SJCRH30 (cell line): ENCODE results near the gene GM2A. TPM values are rescaled to one million over a fixed set of nuclear protein-coding genes. Genes with fewer than 3 reads are reported as not detected.

Source experiments
- DNase-seq, 2 experiments: peaks; one replicate each; pipeline ENCODE4 v3.0.0-alpha.2; 2015 to 2020
- H3K27ac ChIP-seq: fragments of 250-450 bp; sonication (Bioruptor Pico); 2 replicates; pipeline ENCODE4 v1.5.1; 2020; ENCODE audit warnings: mild to moderate bottlenecking, moderate library complexity
- H3K27me3 ChIP-seq: fragments of 250-450 bp; sonication (Bioruptor Pico); 2 replicates; pipeline ENCODE4 v1.5.1; 2020; ENCODE audit warnings: mild to moderate bottlenecking, moderate library complexity
- H3K36me3 ChIP-seq: fragments of 250-450 bp; sonication (Bioruptor Pico); 2 replicates; pipeline ENCODE4 v1.5.1; 2020; ENCODE audit warnings: mild to moderate bottlenecking, moderate library complexity
- H3K4me1 ChIP-seq: fragments of 250-450 bp; sonication (Bioruptor Pico); 2 replicates; pipeline ENCODE4 v1.5.1; 2020; ENCODE audit warnings: mild to moderate bottlenecking, moderate library complexity
- H3K4me3 ChIP-seq: fragments of 250-450 bp; sonication (Bioruptor Pico); 2 replicates; pipeline ENCODE4 v1.5.1; 2020; ENCODE audit warnings: mild to moderate bottlenecking, moderate library complexity
- H3K9me3 ChIP-seq: fragments of 250-450 bp; sonication (Bioruptor Pico); replicated peaks from 2 replicates; pipeline ENCODE4 v1.5.1; 2020; ENCODE audit warnings: mild to moderate bottlenecking, moderate library complexity
- total RNA-seq: library from RNA; depleted of rRNA; stranded (reverse); fragments of >200 nt; shearing (Covaris generic); gene quantifications from 2 replicates; pipeline ENCODE4 v1.2.3, GENCODE V29; 2014; rRNA removed

GM2A gene
- total RNA-seq, 1 experiment from 2014 or later, result 1.7 TPM

DNA sequence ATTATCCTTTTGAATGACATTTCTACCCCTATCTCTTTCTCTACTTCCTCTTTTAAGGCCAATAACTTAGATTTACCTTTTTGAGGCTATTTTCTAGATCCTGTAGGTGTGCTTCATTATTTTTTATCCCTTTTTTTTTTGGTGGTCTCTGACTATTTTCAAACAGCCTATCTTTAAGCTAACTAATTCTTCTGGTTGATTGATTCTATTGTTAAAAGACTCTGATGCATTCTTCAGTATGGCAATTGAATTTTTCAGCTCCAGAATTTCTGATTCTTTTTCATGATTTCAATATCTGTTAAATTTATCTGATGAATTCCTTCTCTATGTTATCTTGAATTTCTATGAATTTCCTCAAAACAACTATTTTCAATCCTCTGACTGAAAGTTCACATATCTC, 57.9 kb downstream of the GM2A start:
- H3K36me3 ChIP-seq, result no peaks in the 10 kb centered on the region
- H3K4me1 ChIP-seq, result no peaks in the 10 kb centered on the region
- no peak for DNase-seq
- no peaks in the 10 kb centered on the region for H3K9me3 ChIP-seq
- no peak overlapping the region for H3K4me3 ChIP-seq
- no peaks in the 10 kb centered on the region for H3K27me3 ChIP-seq
- H3K27ac ChIP-seq, result no peak overlapping the region

DNA sequence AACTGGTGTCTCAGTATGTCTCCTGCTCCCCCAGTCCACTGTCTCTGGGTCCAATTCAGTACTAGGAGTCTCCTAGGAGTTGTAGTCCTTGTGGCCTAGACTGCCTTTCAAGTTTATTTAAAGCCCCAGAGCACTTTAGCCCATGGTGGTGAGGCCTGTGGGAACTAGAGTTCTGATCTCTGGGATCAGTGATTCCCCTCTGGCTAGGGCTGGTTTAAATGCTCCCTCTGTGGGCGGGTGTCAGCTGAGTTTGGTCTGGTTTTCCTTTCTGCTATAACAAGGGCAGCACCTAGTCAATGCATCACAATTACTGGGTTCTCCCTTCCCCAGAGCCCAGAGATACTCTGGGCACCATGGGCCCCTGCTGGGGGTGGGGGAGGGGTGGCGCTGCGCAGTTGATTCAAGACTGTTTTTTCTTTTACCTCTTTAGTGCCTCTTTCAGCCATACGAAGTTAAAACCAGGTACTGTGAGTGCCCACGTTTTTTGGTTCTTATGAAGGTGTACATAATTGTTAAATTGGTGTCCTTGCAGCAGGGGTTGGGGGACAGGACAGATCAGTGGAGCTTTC, 59.9 kb downstream of the GM2A start:
- DNase-seq, result no peak

DNA sequence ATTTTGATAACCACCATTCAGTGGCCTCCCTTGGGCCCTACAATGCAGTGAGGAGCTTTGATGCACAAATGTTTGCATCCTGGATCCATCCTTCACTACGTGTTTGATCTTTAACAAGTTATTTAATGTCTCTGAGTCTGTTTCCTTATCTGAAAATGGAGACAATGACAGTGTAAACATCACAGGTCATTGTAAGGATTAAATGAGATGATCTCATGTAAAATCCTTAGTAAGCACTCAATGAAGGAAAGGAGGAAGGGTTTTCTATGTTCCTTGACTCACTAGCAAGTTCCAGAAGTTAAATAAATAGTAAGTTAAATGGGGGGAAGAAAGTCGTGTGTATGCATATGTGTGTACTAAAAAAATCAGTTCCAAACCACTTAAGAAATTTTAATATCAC, 60.4 kb downstream of the GM2A start:
- no peak overlapping the region for H3K4me3 ChIP-seq
- H3K36me3 ChIP-seq, result no peaks in the 10 kb centered on the region
- DNase-seq, result no peak
- H3K27ac ChIP-seq, result no peak overlapping the region
- no peaks in the 10 kb centered on the region for H3K27me3 ChIP-seq
- no peaks in the 10 kb centered on the region for H3K4me1 ChIP-seq
- no peaks in the 10 kb centered on the region for H3K9me3 ChIP-seq

More for the DNA sequence above, 59.9 kb downstream of the GM2A start:
- H3K4me1 ChIP-seq, result no peaks in the 10 kb centered on the region
- no peak overlapping the region for H3K27ac ChIP-seq
- H3K4me3 ChIP-seq, result no peak overlapping the region
- H3K9me3 ChIP-seq, result no peaks in the 10 kb centered on the region
- H3K27me3 ChIP-seq, result no peaks in the 10 kb centered on the region
- H3K36me3 ChIP-seq, result no peaks in the 10 kb centered on the region

DNA sequence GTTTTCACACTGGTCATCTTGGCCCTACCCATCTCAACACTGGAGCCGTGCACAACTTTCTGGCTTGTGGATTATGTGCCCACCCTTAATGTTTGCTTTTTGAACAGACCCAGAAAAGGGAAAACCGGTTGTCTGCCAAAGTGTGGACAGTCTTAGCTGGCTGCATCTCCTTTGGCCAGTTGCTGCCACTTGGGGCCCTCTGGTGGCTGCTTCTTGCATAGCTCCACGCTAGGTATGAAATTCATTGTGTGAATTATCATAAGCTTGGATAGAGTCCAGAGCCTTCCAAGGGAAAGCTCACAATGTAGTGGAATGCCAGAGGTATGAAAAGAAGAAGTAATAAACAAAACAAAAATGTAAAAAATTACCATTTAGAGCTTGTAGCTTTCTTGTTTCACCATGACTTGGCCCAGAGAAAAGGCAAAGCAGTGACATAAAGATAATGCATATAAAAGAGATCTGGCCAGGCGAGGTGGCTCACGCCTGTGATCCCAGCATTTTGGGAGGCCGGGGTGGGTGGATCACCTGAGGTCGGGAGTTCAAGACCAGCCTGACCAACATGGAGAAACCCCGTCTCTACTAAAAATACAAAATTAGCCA, 63.1 kb downstream of the GM2A start:
- peak; percentile 60 to 78 for DNase-seq
- H3K36me3 ChIP-seq, result no peaks in the 10 kb centered on the region
- H3K4me1 ChIP-seq, result no peaks in the 10 kb centered on the region

DNA sequence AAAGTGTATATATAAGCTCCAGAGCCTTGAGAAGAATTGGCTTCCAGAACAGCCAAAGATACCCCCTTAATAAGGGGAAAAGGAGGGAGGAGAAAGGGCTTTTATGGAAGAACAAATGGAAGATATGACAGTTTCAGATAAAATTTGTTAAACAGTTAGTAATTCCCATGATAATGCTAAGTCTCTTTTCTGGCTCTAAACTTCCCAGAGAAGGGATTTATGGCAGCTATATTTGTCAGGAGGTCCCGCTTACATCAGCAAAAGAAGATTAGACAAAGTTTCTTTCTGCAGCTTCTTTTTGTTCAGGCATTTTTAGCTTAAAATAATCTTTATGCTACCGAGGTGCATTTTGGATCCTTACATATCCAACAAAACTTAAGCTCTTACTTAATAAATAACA, 64.9 kb downstream of the GM2A start:
- Histone ChIP-seq H3K9me3 (no peaks in the 10 kb centered on the region), H3K4me3 (no peak overlapping the region), H3K36me3 (no peaks in the 10 kb centered on the region), H3K27me3 (no peaks in the 10 kb centered on the region), H3K4me1 (no peaks in the 10 kb centered on the region), H3K27ac (no peak overlapping the region)
- no peak for DNase-seq

More for the DNA sequence above, 63.1 kb downstream of the GM2A start:
- Histone ChIP-seq H3K27ac (no peak overlapping the region), H3K27me3 (no peaks in the 10 kb centered on the region), H3K9me3 (no peaks in the 10 kb centered on the region), H3K4me3 (no peak overlapping the region)

DNA sequence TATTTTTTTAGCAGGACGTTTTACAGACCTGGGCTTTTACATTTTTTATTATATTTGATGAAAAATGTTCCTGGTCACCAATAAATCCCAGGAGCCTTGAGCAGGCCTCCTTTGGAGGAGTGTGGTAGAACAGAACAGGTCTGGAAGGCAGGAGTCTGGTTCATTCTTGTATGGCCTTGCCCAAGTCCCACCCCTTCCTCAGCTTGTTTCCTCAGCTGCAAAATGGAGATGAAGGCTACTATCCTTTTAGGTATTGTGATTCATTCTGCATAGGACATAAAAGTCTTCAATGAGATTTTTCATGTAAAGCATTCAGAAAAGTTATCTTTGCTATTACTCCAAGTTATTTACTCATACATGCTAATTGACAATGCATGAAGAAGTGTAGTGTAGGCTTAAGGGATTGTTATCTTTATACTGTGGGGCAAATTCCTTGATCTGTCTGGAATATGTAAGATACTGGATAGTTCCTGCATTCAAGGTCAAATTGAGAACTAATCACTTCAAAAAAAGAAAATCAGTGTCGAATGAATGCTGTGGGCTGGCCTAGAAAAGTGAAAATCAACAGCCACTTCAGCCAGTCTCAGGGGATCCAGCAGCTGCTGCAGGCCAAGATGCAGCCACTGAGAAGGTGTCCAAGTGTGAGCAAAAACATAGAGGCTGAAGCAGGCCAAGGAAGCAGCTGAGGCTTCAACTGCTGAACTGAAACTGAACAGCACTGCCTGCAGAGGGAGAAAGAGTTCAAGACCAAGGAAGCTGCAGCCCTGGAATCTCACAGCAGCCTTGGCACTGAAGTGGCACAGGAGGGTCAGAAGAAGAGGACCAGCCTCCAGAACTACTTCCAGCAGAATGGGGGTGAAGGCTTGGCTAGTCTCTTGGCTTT, 66.1 kb downstream of the GM2A start:
- no peaks in the 10 kb centered on the region for H3K4me1 ChIP-seq
- no peak overlapping the region for H3K27ac ChIP-seq
- no peaks in the 10 kb centered on the region for H3K9me3 ChIP-seq
- peak; percentile 29 to 44 for DNase-seq
- H3K36me3 ChIP-seq, result no peaks in the 10 kb centered on the region
- H3K4me3 ChIP-seq, result no peak overlapping the region
- no peaks in the 10 kb centered on the region for H3K27me3 ChIP-seq

Other genes starting within 250 kb of the GM2A start
- 3.3 and 4.0 TPM in 2 replicates for gene GPX3, start 232.6 kb upstream of the GM2A start, total RNA-seq
- 56.3 and 57.4 TPM in 2 replicates for gene TNIP1, start 172.2 kb upstream of the GM2A start, total RNA-seq
- 385 and 408 TPM in 2 replicates for gene ANXA6, start 95.4 kb upstream of the GM2A start, total RNA-seq
- gene CCDC69, start 29.1 kb upstream of the GM2A start, total RNA-seq, result 0.08 and 0.10 TPM in 2 replicates
- not detected in 2 replicates for gene SLC36A3, start 50.6 kb downstream of the GM2A start, total RNA-seq
- not detected in 2 replicates for gene SLC36A2, start 94.4 kb downstream of the GM2A start, total RNA-seq
- gene SLC36A1, start 194.4 kb downstream of the GM2A start, total RNA-seq, result 9.0 and 9.1 TPM in 2 replicates